Upper lobe of left lung (tissue), 4 donors: Measurements from ENCODE around the gene SEC22B.
"Not testable (repeated sequence)": the region's sequence is repeated elsewhere in the genome, so short reads cannot be mapped to it uniquely, and the experiment has no call there.

ENCODE experiments used
- POLR2AphosphoS5 ChIP-seq, 2 donors: sonication (generic); formaldehyde crosslinking; IDR thresholded peaks; one replicate each; pipeline ENCODE4 v1.5.1; 2017; ENCODE audit warnings: antibody characterized with exemption in 2 of 2
- TF ChIP-seq, protein P1 (sequence below), 6 experiments: fragments of 450-650 bp in 4 of 6; fragments of 200-600 bp in 2 of 6; sonication (generic) in 2 of 6; IDR thresholded peaks; one replicate each; pipeline ENCODE4 v1.5.1; 2016 to 2019; ENCODE audit warnings: antibody characterized with exemption in 6 of 6

DNA sequence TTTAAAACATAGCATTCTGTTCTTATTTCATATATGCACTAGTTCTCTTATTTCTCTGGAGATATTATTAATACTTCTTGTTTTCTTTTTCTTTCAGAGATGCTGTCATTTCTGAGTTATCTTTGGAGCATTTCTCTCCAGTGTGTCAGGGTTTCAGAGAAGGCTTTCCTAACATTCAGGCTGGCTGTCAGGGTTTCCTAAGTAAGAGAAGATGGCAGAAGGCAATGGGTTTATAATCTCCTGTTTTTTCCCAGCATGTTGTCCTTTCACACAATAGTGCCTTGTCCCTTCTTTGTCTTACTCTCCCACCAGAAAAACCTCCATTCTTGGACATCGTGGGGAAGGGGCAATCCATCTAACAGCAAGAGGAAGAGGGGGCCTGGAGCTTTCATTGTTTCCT, 51.7 kb downstream of the SEC22B start:
- not testable (repeated sequence) for TF ChIP-seq POLR2AphosphoS5 (IDR thresholded peaks at IDR 0.05)
- TF ChIP-seq, protein P1, sequence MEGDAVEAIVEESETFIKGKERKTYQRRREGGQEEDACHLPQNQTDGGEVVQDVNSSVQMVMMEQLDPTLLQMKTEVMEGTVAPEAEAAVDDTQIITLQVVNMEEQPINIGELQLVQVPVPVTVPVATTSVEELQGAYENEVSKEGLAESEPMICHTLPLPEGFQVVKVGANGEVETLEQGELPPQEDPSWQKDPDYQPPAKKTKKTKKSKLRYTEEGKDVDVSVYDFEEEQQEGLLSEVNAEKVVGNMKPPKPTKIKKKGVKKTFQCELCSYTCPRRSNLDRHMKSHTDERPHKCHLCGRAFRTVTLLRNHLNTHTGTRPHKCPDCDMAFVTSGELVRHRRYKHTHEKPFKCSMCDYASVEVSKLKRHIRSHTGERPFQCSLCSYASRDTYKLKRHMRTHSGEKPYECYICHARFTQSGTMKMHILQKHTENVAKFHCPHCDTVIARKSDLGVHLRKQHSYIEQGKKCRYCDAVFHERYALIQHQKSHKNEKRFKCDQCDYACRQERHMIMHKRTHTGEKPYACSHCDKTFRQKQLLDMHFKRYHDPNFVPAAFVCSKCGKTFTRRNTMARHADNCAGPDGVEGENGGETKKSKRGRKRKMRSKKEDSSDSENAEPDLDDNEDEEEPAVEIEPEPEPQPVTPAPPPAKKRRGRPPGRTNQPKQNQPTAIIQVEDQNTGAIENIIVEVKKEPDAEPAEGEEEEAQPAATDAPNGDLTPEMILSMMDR (IDR thresholded peaks at IDR 0.05) = not testable (repeated sequence)
